ENCODE measurements around the gene COBL. TPM values are rescaled to one million over a fixed set of nuclear protein-coding genes. Genes with fewer than 3 reads are reported as not detected.

Gene COBL
- total RNA-seq, 1 donor from 2014 or later, result not detected

DNA sequence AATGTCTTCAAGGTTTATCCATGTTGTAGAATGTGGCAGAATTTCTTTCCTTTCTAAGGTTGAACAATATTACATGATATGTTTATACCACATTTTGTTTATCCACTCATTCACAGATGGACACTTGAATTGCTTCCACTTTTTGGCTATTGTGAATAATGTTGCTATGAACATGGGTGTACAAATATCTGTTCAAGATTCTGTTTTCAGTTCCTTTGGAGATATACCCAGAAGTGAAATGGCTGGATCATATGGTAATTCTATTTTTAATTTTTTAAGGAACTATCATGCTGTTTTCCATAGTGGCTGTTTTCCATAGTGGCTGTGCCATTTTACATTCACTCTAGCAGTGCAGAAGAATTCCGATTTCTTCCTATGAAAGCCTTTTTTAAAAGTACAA lies 339.2 kb downstream of the COBL start:
- Mint-ChIP-seq H3K4me1 (ENCODE audit: unreplicated experiment) (no peaks in the 10 kb centered on the region), H3K27me3 (ENCODE audit: unreplicated experiment) (peaks cover 50% of the 10 kb centered on the region), H3K36me3 (ENCODE audit: unreplicated experiment) (no peaks in the 10 kb centered on the region), H3K9me3 (ENCODE audit: unreplicated experiment) (peaks cover 10% of the 10 kb centered on the region), H3K4me3 (ENCODE audit: unreplicated experiment) (no peak overlapping the region), H3K27ac (ENCODE audit: unreplicated experiment) (no peak overlapping the region)
- DNase-seq (ENCODE audit: extremely low spot score, unreplicated experiment), result no peak
- TF ChIP-seq, protein P1, sequence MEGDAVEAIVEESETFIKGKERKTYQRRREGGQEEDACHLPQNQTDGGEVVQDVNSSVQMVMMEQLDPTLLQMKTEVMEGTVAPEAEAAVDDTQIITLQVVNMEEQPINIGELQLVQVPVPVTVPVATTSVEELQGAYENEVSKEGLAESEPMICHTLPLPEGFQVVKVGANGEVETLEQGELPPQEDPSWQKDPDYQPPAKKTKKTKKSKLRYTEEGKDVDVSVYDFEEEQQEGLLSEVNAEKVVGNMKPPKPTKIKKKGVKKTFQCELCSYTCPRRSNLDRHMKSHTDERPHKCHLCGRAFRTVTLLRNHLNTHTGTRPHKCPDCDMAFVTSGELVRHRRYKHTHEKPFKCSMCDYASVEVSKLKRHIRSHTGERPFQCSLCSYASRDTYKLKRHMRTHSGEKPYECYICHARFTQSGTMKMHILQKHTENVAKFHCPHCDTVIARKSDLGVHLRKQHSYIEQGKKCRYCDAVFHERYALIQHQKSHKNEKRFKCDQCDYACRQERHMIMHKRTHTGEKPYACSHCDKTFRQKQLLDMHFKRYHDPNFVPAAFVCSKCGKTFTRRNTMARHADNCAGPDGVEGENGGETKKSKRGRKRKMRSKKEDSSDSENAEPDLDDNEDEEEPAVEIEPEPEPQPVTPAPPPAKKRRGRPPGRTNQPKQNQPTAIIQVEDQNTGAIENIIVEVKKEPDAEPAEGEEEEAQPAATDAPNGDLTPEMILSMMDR (IDR thresholded peaks at IDR 0.05), result no peak

GRCh38 chr7:50976064-50976463 lies 340.5 kb downstream of the COBL start:
- H3K4me1 Mint-ChIP-seq (ENCODE audit: unreplicated experiment), result no peaks in the 10 kb centered on the region
- no peaks in the 10 kb centered on the region for H3K36me3 Mint-ChIP-seq (ENCODE audit: unreplicated experiment)
- peaks cover 10% of the 10 kb centered on the region for H3K9me3 Mint-ChIP-seq (ENCODE audit: unreplicated experiment)
- no peak for DNase-seq (ENCODE audit: extremely low spot score, unreplicated experiment)
- TF ChIP-seq, protein P1 (IDR thresholded peaks at IDR 0.05), result no peak
- no peak overlapping the region for H3K27ac Mint-ChIP-seq (ENCODE audit: unreplicated experiment)
- H3K4me3 Mint-ChIP-seq (ENCODE audit: unreplicated experiment), result no peak overlapping the region
- peaks cover 53% of the 10 kb centered on the region for H3K27me3 Mint-ChIP-seq (ENCODE audit: unreplicated experiment)

DNA sequence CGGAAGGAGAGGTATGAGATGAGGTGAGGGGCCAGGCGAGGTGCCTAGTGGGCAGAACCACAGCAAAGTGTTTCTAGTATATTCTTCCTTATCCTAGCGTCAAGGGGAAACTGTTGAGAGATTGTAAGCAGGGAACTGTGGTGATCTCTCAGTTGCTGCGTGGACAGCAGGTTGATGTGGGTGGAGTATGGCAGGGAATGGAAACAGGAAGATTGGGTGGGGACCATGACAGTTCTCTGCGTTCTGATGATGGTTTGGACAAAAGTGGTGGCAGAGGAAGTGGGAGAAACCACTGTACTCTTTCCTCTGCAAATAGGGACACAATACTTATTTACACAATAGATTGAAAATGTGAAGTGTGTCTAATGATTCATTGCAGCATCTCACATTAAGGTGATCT lies 342.4 kb downstream of the COBL start:
- DNase-seq (ENCODE audit: extremely low spot score, unreplicated experiment), result no peak
- Mint-ChIP-seq H3K4me3 (ENCODE audit: unreplicated experiment) (no peak overlapping the region), H3K27me3 (ENCODE audit: unreplicated experiment) (peaks cover 48% of the 10 kb centered on the region), H3K27ac (ENCODE audit: unreplicated experiment) (no peak overlapping the region), H3K9me3 (ENCODE audit: unreplicated experiment) (peaks cover 10% of the 10 kb centered on the region), H3K36me3 (ENCODE audit: unreplicated experiment) (no peaks in the 10 kb centered on the region), H3K4me1 (ENCODE audit: unreplicated experiment) (no peaks in the 10 kb centered on the region)
- TF ChIP-seq, protein P1 (IDR thresholded peaks at IDR 0.05), result no peak

- Mint-ChIP-seq H3K27ac (ENCODE audit: unreplicated experiment) (no peak overlapping the region), H3K4me3 (ENCODE audit: unreplicated experiment) (no peak overlapping the region), H3K36me3 (ENCODE audit: unreplicated experiment) (no peaks in the 10 kb centered on the region), H3K4me1 (ENCODE audit: unreplicated experiment) (no peaks in the 10 kb centered on the region), H3K9me3 (ENCODE audit: unreplicated experiment) (peaks cover 8% of the 10 kb centered on the region), H3K27me3 (ENCODE audit: unreplicated experiment) (peaks cover 47% of the 10 kb centered on the region)
- no peak for DNase-seq (ENCODE audit: extremely low spot score, unreplicated experiment)
- TF ChIP-seq, protein P1 (IDR thresholded peaks at IDR 0.05), result no peak
These were observed 342.8 kb downstream of the COBL start for GRCh38 chr7:50973814-50974213.

DNA sequence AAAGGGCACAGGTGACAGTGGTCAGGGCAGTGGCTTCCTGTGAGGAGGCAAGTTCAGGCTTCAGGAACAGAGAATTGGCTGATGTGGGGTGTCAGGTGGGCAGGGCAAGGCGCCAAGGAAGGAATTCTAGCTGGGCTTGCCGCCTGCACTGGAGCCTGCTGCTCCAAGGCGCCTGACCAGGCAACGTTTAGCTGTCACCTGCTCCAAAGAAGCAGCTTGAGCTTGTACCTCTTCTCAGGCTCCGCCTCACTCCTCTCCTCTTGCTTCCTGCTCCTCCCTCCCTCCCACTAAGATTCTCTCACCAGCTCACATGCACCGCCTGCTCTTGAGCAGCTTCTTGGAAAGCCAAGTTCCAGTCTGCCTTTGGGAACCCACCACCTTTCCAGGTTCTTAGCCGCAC lies 346.5 kb downstream of the COBL start:
- no peak for DNase-seq (ENCODE audit: extremely low spot score, unreplicated experiment)
- Mint-ChIP-seq H3K27me3 (ENCODE audit: unreplicated experiment) (peaks cover 38% of the 10 kb centered on the region), H3K27ac (ENCODE audit: unreplicated experiment) (no peak overlapping the region), H3K4me1 (ENCODE audit: unreplicated experiment) (peaks cover 8% of the 10 kb centered on the region), H3K9me3 (ENCODE audit: unreplicated experiment) (peaks cover 11% of the 10 kb centered on the region), H3K4me3 (ENCODE audit: unreplicated experiment) (no peak overlapping the region), H3K36me3 (ENCODE audit: unreplicated experiment) (no peaks in the 10 kb centered on the region)
- TF ChIP-seq, protein P1 (IDR thresholded peaks at IDR 0.05), result no peak

Data from osteocyte (in vitro differentiated cells).